Right atrium auricular region (tissue), 2 donors: ENCODE measurements around the gene CELSR2. TPM values are rescaled to one million over a fixed set of nuclear protein-coding genes. Genes with fewer than 3 reads are reported as not detected.

Experiments used
- DNase-seq: peaks from one replicate; pipeline ENCODE4 v3.0.0-alpha.2; 2019; ENCODE audit warnings: low spot score
- H3K27ac ChIP-seq, 2 donors: fragments of 200-600 bp; sonication (generic); 1 replicate in 1 of 2; 2 replicates in 1 of 2; pipeline ENCODE4 v1.5.1; 2016 to 2019
- H3K27me3 ChIP-seq, 2 donors: fragments of 200-600 bp; sonication (generic); one replicate each; pipeline versions ENCODE4 v1.5.1 to v1.6.0; 2017 to 2019
- H3K36me3 ChIP-seq: fragments of 200-600 bp; sonication (generic); one replicate; pipeline ENCODE4 v1.5.1; 2016
- H3K4me1 ChIP-seq, 2 donors: fragments of 200-600 bp; sonication (generic); one replicate each; pipeline versions ENCODE4 v1.5.1 to v1.6.0; 2017 to 2019
- H3K4me3 ChIP-seq, 2 donors: fragments of 200-600 bp; sonication (generic); 1 replicate in 1 of 2; 2 replicates in 1 of 2; pipeline ENCODE4 v1.5.1; 2017 to 2019; ENCODE audit warnings: mild to moderate bottlenecking in 1 of 2, moderate library complexity in 1 of 2
- H3K9me3 ChIP-seq, 2 donors: fragments of 200-600 bp; sonication (generic); one replicate each; pipeline ENCODE4 v1.5.1; 2019
- total RNA-seq, 2 donors: library from RNA; depleted of rRNA; stranded (reverse); fragments of >200 nt; gene quantifications; one replicate each; pipeline ENCODE4 v1.1.0, GENCODE V29; 2016
- TF ChIP-seq, protein P1 (sequence below), 2 donors: fragments of 200-600 bp; sonication (generic); IDR thresholded peaks; one replicate each; pipeline ENCODE4 v1.5.1; 2019; ENCODE audit warnings: antibody characterized with exemption in 2 of 2

Gene CELSR2
- total RNA-seq, 2 donors from 2014 or later: 20.2 to 23.7 TPM

DNA sequence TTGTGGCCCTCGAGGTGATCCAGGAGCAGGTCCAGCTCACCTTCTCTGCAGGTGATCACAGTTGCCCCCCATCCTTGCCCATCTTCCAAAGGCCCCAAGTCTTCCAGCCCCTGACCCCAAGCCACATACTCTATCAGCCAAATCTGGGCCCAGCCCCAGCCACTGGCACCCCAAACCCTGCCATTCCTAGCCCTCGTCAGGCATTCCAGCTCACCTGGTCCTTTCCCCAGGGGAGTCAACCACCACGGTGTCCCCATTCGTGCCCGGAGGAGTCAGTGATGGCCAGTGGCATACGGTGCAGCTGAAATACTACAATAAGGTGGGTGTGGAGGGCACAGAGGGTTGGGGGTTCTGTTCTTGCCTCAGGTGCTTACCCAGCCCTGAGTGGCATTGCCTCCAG lies 12.2 kb downstream of the CELSR2 start:
- H3K4me3 ChIP-seq: no peak overlapping the region
- DNase-seq: no peak
- TF ChIP-seq, protein P1, sequence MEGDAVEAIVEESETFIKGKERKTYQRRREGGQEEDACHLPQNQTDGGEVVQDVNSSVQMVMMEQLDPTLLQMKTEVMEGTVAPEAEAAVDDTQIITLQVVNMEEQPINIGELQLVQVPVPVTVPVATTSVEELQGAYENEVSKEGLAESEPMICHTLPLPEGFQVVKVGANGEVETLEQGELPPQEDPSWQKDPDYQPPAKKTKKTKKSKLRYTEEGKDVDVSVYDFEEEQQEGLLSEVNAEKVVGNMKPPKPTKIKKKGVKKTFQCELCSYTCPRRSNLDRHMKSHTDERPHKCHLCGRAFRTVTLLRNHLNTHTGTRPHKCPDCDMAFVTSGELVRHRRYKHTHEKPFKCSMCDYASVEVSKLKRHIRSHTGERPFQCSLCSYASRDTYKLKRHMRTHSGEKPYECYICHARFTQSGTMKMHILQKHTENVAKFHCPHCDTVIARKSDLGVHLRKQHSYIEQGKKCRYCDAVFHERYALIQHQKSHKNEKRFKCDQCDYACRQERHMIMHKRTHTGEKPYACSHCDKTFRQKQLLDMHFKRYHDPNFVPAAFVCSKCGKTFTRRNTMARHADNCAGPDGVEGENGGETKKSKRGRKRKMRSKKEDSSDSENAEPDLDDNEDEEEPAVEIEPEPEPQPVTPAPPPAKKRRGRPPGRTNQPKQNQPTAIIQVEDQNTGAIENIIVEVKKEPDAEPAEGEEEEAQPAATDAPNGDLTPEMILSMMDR (IDR thresholded peaks at IDR 0.05): no peak
- peaks cover 10% of the 10 kb centered on the region for H3K36me3 ChIP-seq
- H3K4me1 ChIP-seq: peaks cover 0 to 13% of the 10 kb centered on the region in 2 donors
- no peaks in the 10 kb centered on the region for H3K9me3 ChIP-seq
- no peaks in the 10 kb centered on the region for H3K27me3 ChIP-seq
- H3K27ac ChIP-seq: no peak overlapping the region

- H3K36me3 ChIP-seq: peaks cover 10% of the 10 kb centered on the region
- DNase-seq: no peak
- TF ChIP-seq, protein P1 (IDR thresholded peaks at IDR 0.05): no peak
- no peak overlapping the region for H3K4me3 ChIP-seq
- peaks cover 0 to 13% of the 10 kb centered on the region in 2 donors for H3K4me1 ChIP-seq
- H3K9me3 ChIP-seq: no peaks in the 10 kb centered on the region
- H3K27ac ChIP-seq: no peak overlapping the region
- H3K27me3 ChIP-seq: no peaks in the 10 kb centered on the region
Measured at GRCh38 chr1:109262231-109263055, 13.1 kb downstream of the CELSR2 start.

DNA sequence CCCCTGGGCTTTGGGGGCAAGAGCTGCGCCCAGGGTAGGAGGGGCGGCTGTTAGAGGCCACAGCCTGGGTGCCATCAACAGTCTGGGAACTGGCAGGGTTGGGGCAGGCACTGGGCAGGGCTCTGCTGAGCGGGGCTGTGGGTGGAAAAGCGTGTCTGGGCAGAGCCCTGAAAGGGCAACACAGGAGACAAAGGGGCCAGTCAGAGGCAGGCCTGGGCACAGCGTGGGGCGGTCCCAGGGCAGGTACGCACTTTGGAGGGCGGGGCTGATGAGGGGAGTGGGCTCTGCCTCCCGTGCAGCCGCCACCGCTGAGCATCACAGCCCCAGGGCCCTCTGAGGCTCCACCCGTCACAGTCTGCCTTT lies 13.9 kb downstream of the CELSR2 start:
- H3K27ac ChIP-seq: no peak overlapping the region
- H3K4me1 ChIP-seq: peaks cover 0 to 13% of the 10 kb centered on the region in 2 donors
- no peak overlapping the region for H3K4me3 ChIP-seq
- H3K27me3 ChIP-seq: no peaks in the 10 kb centered on the region
- TF ChIP-seq, protein P1 (IDR thresholded peaks at IDR 0.05): no peak
- DNase-seq: no peak
- peaks cover 10% of the 10 kb centered on the region for H3K36me3 ChIP-seq
- no peaks in the 10 kb centered on the region for H3K9me3 ChIP-seq

- Histone ChIP-seq H3K36me3 (peaks cover 6% of the 10 kb centered on the region), H3K27me3 (no peaks in the 10 kb centered on the region), H3K9me3 (no peaks in the 10 kb centered on the region), H3K27ac (no peak overlapping the region), H3K4me1 (peaks cover 0 to 13% of the 10 kb centered on the region in 2 donors), H3K4me3 (no peak overlapping the region)
- TF ChIP-seq, protein P1 (IDR thresholded peaks at IDR 0.05): peak; percentile 80 to 93
- peak; percentile 83 for DNase-seq
Measured at GRCh38 chr1:109263597-109264378, 14.4 kb downstream of the CELSR2 start.

GRCh38 chr1:109264379-109264755 lies 15.0 kb downstream of the CELSR2 start:
- H3K4me3 ChIP-seq: no peak overlapping the region
- no peak for DNase-seq
- TF ChIP-seq, protein P1 (IDR thresholded peaks at IDR 0.05): no peak
- H3K27ac ChIP-seq: no peak overlapping the region
- H3K36me3 ChIP-seq: peaks cover 4% of the 10 kb centered on the region
- H3K27me3 ChIP-seq: no peaks in the 10 kb centered on the region
- peaks cover 0 to 13% of the 10 kb centered on the region in 2 donors for H3K4me1 ChIP-seq
- no peaks in the 10 kb centered on the region for H3K9me3 ChIP-seq
